Measurements from ENCODE around the gene MRLN.

DNA sequence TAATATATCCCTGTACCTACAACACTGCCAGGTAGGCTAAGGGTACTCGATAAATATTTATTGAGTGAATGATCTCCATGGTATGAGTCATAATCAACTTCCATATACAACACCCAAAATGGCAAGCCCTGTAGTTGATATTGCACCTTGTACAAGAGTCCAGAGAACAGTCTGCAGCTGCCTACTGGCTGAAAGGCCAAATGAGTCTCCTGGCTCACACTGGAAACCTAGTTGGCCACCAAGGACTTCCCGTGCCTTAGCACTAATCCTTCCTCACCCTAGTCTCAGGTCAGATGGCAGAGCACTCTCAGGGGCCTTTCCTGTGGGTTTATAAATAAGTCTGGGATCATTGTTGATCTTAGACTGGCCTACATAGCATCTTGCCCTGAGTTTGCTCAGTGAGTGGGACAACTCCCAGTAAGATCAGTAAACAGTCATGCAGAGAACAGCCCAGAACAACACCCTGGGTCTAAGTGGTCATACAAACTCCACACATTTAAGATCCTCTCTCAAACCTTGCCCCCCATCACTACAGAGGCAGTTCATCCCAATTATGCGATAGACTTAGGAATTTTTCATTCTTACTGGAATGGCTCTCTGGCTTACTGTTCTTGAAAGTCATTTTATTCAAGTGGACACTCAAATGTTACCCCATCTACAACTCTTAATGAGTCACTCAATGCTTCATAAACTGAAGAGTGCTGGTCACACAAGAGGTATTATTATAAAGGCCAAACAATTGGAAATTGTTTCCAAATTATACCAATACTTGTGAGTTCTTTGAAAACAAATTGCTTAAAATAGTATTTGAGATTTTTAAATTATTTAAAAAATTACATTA lies 28.9 kb downstream of the MRLN start:
- TF ChIP-seq, protein P1, sequence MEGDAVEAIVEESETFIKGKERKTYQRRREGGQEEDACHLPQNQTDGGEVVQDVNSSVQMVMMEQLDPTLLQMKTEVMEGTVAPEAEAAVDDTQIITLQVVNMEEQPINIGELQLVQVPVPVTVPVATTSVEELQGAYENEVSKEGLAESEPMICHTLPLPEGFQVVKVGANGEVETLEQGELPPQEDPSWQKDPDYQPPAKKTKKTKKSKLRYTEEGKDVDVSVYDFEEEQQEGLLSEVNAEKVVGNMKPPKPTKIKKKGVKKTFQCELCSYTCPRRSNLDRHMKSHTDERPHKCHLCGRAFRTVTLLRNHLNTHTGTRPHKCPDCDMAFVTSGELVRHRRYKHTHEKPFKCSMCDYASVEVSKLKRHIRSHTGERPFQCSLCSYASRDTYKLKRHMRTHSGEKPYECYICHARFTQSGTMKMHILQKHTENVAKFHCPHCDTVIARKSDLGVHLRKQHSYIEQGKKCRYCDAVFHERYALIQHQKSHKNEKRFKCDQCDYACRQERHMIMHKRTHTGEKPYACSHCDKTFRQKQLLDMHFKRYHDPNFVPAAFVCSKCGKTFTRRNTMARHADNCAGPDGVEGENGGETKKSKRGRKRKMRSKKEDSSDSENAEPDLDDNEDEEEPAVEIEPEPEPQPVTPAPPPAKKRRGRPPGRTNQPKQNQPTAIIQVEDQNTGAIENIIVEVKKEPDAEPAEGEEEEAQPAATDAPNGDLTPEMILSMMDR (IDR thresholded peaks at IDR 0.05; ENCODE audit: insufficient read depth, low read length, poor library complexity, severe bottlenecking): no peak
- TF ChIP-seq EZH2phosphoT487 (conservative IDR thresholded peaks at IDR 0.05; ENCODE audit: low read length): no peak
